Neural cell (in vitro differentiated cells): Measurements from ENCODE around the gene FN1. TPM values are rescaled to one million over a fixed set of nuclear protein-coding genes. Genes with fewer than 3 reads are reported as not detected.

Experiments
- H2AFZ ChIP-seq: fragments of 200-600, 300-800 bp; sonication (generic), shearing (Covaris generic); 2 replicates; pipeline ENCODE4 v1.6.0; 2014; ENCODE audit warnings: low read depth, mild to moderate bottlenecking, antibody characterized with exemption, low read length, moderate library complexity
- H3F3A ChIP-seq: fragments of 200-600 bp; shearing (Covaris generic); 2 replicates; pipeline ENCODE4 v1.6.1; 2016; ENCODE audit warnings: mild to moderate bottlenecking, moderate library complexity, mixed read lengths, antibody characterized with exemption, low read length; ENCODE audit not compliant: insufficient read depth, poor library complexity, severe bottlenecking
- H3K27ac ChIP-seq: fragments of 200-600, 300-800 bp; sonication (generic), shearing (Covaris generic); 2 replicates; pipeline ENCODE4 v1.5.1; 2014; ENCODE audit warnings: mild to moderate bottlenecking, low read length, moderate library complexity
- H3K27me3 ChIP-seq: fragments of 300-800, 200-600 bp; sonication (generic), shearing (Covaris generic); 2 replicates; pipeline ENCODE4 v1.6.0; 2014; ENCODE audit warnings: mild to moderate bottlenecking, low read depth, low read length, moderate library complexity; ENCODE audit not compliant: insufficient read depth
- H3K36me3 ChIP-seq: fragments of 300-800, 200-600 bp; sonication (generic), shearing (Covaris generic); 2 replicates; pipeline ENCODE4 v1.5.1; 2014; ENCODE audit warnings: mild to moderate bottlenecking, antibody characterized with exemption, low read length, moderate library complexity; ENCODE audit not compliant: insufficient read depth
- H3K4me2 ChIP-seq: fragments of 300-800, 200-600 bp; sonication (generic), shearing (Covaris generic); 2 replicates; pipeline ENCODE4 v1.6.0; 2014; ENCODE audit warnings: mild to moderate bottlenecking, low read length
- H3K4me3 ChIP-seq: fragments of 300-800, 200-600 bp; sonication (generic), shearing (Covaris generic); 2 replicates; pipeline ENCODE4 v1.5.1; 2014; ENCODE audit warnings: mild to moderate bottlenecking, low read length, moderate library complexity
- H3K79me2 ChIP-seq: fragments of 200-600 bp; shearing (Covaris generic); replicated peaks from 2 replicates; pipeline ENCODE4 v1.6.0; 2014; ENCODE audit warnings: mild to moderate bottlenecking, low read length, moderate library complexity; ENCODE audit not compliant: insufficient read depth
- H3K9ac ChIP-seq: fragments of 300-800, 200-600 bp; sonication (generic), shearing (Covaris generic); 2 replicates; pipeline ENCODE4 v1.6.1; 2016; ENCODE audit warnings: mild to moderate bottlenecking, low read length, mixed read lengths
- H3K9me2 ChIP-seq: fragments of 200-600 bp; shearing (Covaris generic); 2 replicates; pipeline ENCODE4 v1.6.1; 2016; ENCODE audit warnings: mild to moderate bottlenecking, low read length, mixed read lengths; ENCODE audit not compliant: insufficient read depth
- H3K9me3 ChIP-seq: fragments of 200-600, 300-800 bp; sonication (generic), shearing (Covaris generic); 2 replicates; pipeline ENCODE4 v1.6.1; 2016; ENCODE audit warnings: mild to moderate bottlenecking, mixed run types, low read length, moderate library complexity, mixed read lengths
- H4K20me1 ChIP-seq: fragments of 200-600 bp; shearing (Covaris generic); 2 replicates; pipeline ENCODE4 v1.6.1; 2016; ENCODE audit warnings: mild to moderate bottlenecking, mixed run types; ENCODE audit not compliant: insufficient read depth
- CTCF ChIP-seq: fragments of 450-650 bp; IDR thresholded peaks from 2 replicates; pipeline ENCODE4 v1.5.1; 2014; ENCODE audit warnings: antibody characterized with exemption, mild to moderate bottlenecking, moderate library complexity; ENCODE audit not compliant: poor library complexity, severe bottlenecking
- EP300 ChIP-seq: fragments of 450-650 bp; conservative IDR thresholded peaks from 2 replicates; pipeline ENCODE4 v1.6.1; 2014; ENCODE audit warnings: antibody characterized with exemption, mild to moderate bottlenecking, moderate library complexity; ENCODE audit not compliant: poor library complexity, severe bottlenecking
- EZH2 ChIP-seq: fragments of 200-600, 300-800 bp; shearing (Covaris generic), sonication (generic); IDR thresholded peaks from 2 replicates; pipeline ENCODE4 v1.6.1; 2014; ENCODE audit warnings: antibody characterized with exemption, low read length, borderline replicate concordance, mild to moderate bottlenecking; ENCODE audit not compliant: insufficient read depth, poor library complexity, severe bottlenecking
- MXI1 ChIP-seq: fragments of 450-650 bp; conservative IDR thresholded peaks from 2 replicates; pipeline ENCODE4 v1.6.1; 2014; ENCODE audit warnings: antibody characterized with exemption, mild to moderate bottlenecking; ENCODE audit not compliant: poor library complexity, severe bottlenecking
- POLR2AphosphoS5 ChIP-seq: IDR thresholded peaks from 2 replicates; pipeline ENCODE4 v1.6.1; 2012
- RAD21 ChIP-seq: fragments of 450-650 bp; conservative IDR thresholded peaks from 2 replicates; pipeline ENCODE4 v1.6.1; 2014; ENCODE audit warnings: antibody characterized with exemption, mild to moderate bottlenecking, moderate library complexity
- REST ChIP-seq: IDR thresholded peaks from 2 replicates; pipeline ENCODE4 v1.6.1; 2012; ENCODE audit warnings: borderline replicate concordance
- SMC3 ChIP-seq: fragments of 450-650 bp; conservative IDR thresholded peaks from 2 replicates; pipeline ENCODE4 v1.6.1; 2014; ENCODE audit warnings: antibody characterized with exemption, mild to moderate bottlenecking, moderate library complexity; ENCODE audit not compliant: poor library complexity
- TAF1 ChIP-seq: IDR thresholded peaks from 2 replicates; pipeline ENCODE4 v1.6.1; 2012; ENCODE audit warnings: low read depth
- polyA plus RNA-seq: library from polyadenylated mRNA; depleted of rRNA; stranded (reverse); fragments of >200 nt; gene quantifications from 2 replicates; pipeline ENCODE4 v1.2.3, GENCODE V29; 2014

The FN1 gene
- polyA plus RNA-seq, 1 donor from 2014 or later = 0.93 TPM

- Histone ChIP-seq H3K79me2 (no peaks in the 10 kb centered on the region), H3K27ac (no peak overlapping the region), H3F3A (no peaks in the 10 kb centered on the region), H3K9me2 (no peaks in the 10 kb centered on the region), H2AFZ (no peak overlapping the region), H3K4me3 (no peak overlapping the region), H3K27me3 (no peaks in the 10 kb centered on the region), H3K9ac (no peak overlapping the region), H3K4me2 (no peak overlapping the region), H3K36me3 (no peaks in the 10 kb centered on the region), H3K9me3 (no peaks in the 10 kb centered on the region), H4K20me1 (no peaks in the 10 kb centered on the region)
- TF ChIP-seq RAD21 (no peak), MXI1 (no peak), CTCF (no peak), REST (no peak), TAF1 (no peak), SMC3 (no peak), EP300 (no peak), EZH2 (no peak), POLR2AphosphoS5 (no peak)
Observed at GRCh38 chr2:215367662-215368492, 68.0 kb downstream of the FN1 start.

GRCh38 chr2:215366440-215367032 is 69.3 kb downstream of the FN1 start:
- H3K36me3 ChIP-seq = no peaks in the 10 kb centered on the region

More at GRCh38 chr2:215366440-215367032, 69.3 kb downstream of the FN1 start:
- H3K4me2 ChIP-seq = no peak overlapping the region
- H2AFZ ChIP-seq = no peak overlapping the region
- H3K9me3 ChIP-seq = no peaks in the 10 kb centered on the region
- H3K79me2 ChIP-seq = no peaks in the 10 kb centered on the region
- no peaks in the 10 kb centered on the region for H3K27me3 ChIP-seq
- TF ChIP-seq TAF1 (no peak), POLR2AphosphoS5 (no peak), EZH2 (no peak), EP300 (no peak), RAD21 (no peak), REST (no peak), CTCF (no peak), MXI1 (no peak), SMC3 (no peak)
- no peaks in the 10 kb centered on the region for H3K9me2 ChIP-seq
- H3K27ac ChIP-seq = no peak overlapping the region
- no peak overlapping the region for H3K9ac ChIP-seq
- H4K20me1 ChIP-seq = no peaks in the 10 kb centered on the region
- H3F3A ChIP-seq = no peaks in the 10 kb centered on the region
- H3K4me3 ChIP-seq = no peak overlapping the region
